HUES48 (cell line): ENCODE data around the gene LGALS12.

ENCODE experiments used
- H3K27ac ChIP-seq: one replicate; pipeline ENCODE4 v1.7.0; 2013; ENCODE audit warnings: low read depth, low read length, inconsistent platforms
- H3K27me3 ChIP-seq: 2 replicates; pipeline ENCODE4 v1.6.1; 2013; ENCODE audit warnings: mild to moderate bottlenecking, low read length; ENCODE audit not compliant: control insufficient read depth, insufficient read depth
- H3K36me3 ChIP-seq: 2 replicates; pipeline ENCODE4 v1.6.1; 2013; ENCODE audit warnings: low read length; ENCODE audit not compliant: control insufficient read depth, insufficient read depth
- H3K4me1 ChIP-seq: 2 replicates; pipeline ENCODE4 v1.6.1; 2013; ENCODE audit warnings: mild to moderate bottlenecking, low read length; ENCODE audit not compliant: control insufficient read depth, insufficient read depth
- H3K4me3 ChIP-seq: 2 replicates; pipeline ENCODE4 v1.5.1; 2013; ENCODE audit warnings: mild to moderate bottlenecking, low read depth, low read length
- H3K9ac ChIP-seq: 2 replicates; pipeline ENCODE4 v1.6.1; 2013; ENCODE audit warnings: mild to moderate bottlenecking, low read depth, low read length, moderate library complexity
- H3K9me3 ChIP-seq: 2 replicates; pipeline ENCODE4 v1.6.1; 2013; ENCODE audit warnings: low read length; ENCODE audit not compliant: control insufficient read depth, insufficient read depth

LGALS12 gene

GRCh38 chr11:63560506-63561180, 54.8 kb downstream of the LGALS12 start:
- Histone ChIP-seq H3K4me1 (peaks cover 6% of the 10 kb centered on the region; the same call in 1 of the 2 replicates), H3K4me3 (no peak overlapping the region), H3K36me3 (no peaks in the 10 kb centered on the region), H3K27ac (no peak overlapping the region), H3K9me3 (no peaks in the 10 kb centered on the region), H3K9ac (no peak overlapping the region), H3K27me3 (no peaks in the 10 kb centered on the region; the same call in 1 of the 2 replicates)

GRCh38 chr11:63563201-63564055, 57.5 kb downstream of the LGALS12 start, which contains the start of gene PLAAT2:
TSS of gene PLAAT2 (minus strand) at chr11:63563379. CDS start at chr11:63563324, 55 bp downstream.
- Histone ChIP-seq H3K9ac (no peak within 1 kb of the TSS), H3K27me3 (no peaks in the 10 kb centered on the region), H3K4me1 (peaks cover 13% of the 10 kb centered on the region; the same call in 1 of the 2 replicates), H3K27ac (no peak within 1 kb of the TSS), H3K9me3 (no peaks in the 10 kb centered on the region), H3K4me3 (no peak within 1 kb of the TSS), H3K36me3 (no peaks in the 10 kb centered on the region)

GRCh38 chr11:63564056-63564774, 58.3 kb downstream of the LGALS12 start:
- Histone ChIP-seq H3K36me3 (no peaks in the 10 kb centered on the region), H3K4me1 (peaks cover 13% of the 10 kb centered on the region; the same call in 1 of the 2 replicates), H3K27ac (no peak overlapping the region), H3K9me3 (no peaks in the 10 kb centered on the region), H3K4me3 (no peak overlapping the region), H3K27me3 (no peaks in the 10 kb centered on the region), H3K9ac (no peak overlapping the region)

- Histone ChIP-seq H3K36me3 (no peaks in the 10 kb centered on the region), H3K27ac (no peak overlapping the region), H3K9me3 (no peaks in the 10 kb centered on the region), H3K4me3 (no peak overlapping the region), H3K9ac (no peak overlapping the region), H3K4me1 (peaks cover 13% of the 10 kb centered on the region; the same call in 1 of the 2 replicates), H3K27me3 (no peaks in the 10 kb centered on the region)
Measured at GRCh38 chr11:63564784-63565350, 59.0 kb downstream of the LGALS12 start.
